ENCODE results near the gene SNRNP200.

DNA sequence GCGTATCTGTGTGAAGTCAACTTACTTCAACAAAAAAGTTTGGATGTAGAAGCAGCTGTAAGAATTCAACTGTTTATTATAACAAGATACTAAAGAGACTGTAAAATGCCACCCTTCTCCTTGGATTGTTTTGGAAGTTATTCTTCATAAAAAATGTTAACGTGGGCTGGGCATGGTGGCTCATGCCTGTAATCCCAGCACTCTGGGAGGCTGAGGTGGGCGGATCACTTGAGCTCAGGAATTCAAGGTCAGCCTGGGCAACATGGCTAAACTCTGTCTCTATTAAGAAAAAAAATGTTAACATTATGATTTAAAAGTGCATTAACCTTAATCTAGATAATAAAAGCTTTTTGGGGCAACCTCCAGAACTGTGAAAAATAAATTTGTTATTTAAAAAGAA, 31.6 kb downstream of the SNRNP200 start:
- TF ChIP-seq, protein P1, sequence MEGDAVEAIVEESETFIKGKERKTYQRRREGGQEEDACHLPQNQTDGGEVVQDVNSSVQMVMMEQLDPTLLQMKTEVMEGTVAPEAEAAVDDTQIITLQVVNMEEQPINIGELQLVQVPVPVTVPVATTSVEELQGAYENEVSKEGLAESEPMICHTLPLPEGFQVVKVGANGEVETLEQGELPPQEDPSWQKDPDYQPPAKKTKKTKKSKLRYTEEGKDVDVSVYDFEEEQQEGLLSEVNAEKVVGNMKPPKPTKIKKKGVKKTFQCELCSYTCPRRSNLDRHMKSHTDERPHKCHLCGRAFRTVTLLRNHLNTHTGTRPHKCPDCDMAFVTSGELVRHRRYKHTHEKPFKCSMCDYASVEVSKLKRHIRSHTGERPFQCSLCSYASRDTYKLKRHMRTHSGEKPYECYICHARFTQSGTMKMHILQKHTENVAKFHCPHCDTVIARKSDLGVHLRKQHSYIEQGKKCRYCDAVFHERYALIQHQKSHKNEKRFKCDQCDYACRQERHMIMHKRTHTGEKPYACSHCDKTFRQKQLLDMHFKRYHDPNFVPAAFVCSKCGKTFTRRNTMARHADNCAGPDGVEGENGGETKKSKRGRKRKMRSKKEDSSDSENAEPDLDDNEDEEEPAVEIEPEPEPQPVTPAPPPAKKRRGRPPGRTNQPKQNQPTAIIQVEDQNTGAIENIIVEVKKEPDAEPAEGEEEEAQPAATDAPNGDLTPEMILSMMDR (IDR thresholded peaks at IDR 0.05) = no peak
- TF ChIP-seq POLR2A (IDR thresholded peaks at IDR 0.05; ENCODE audit: low read length) (no peak), CEBPB (IDR thresholded peaks at IDR 0.05) (no peak)
- TF ChIP-seq, protein P2, sequence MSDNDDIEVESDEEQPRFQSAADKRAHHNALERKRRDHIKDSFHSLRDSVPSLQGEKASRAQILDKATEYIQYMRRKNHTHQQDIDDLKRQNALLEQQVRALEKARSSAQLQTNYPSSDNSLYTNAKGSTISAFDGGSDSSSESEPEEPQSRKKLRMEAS (IDR thresholded peaks at IDR 0.05) = no peak

All from A549 (cell line).